K562 (cell line): ENCODE results near the gene YTHDC1. TPM values are rescaled to one million over a fixed set of nuclear protein-coding genes. Genes with fewer than 3 reads are reported as not detected.

Experiments
- CBX3 ChIP-seq, 2 experiments: IDR thresholded peaks; 1 replicate in 1 of 2; 2 replicates in 1 of 2; pipeline ENCODE4 v1.6.1; 2012; ENCODE audit warnings: inconsistent platforms in 2 of 2, low read length in 2 of 2, borderline replicate concordance in 1 of 2, control low read depth in 1 of 2
- CEBPB ChIP-seq: fragments of 450-650 bp; IDR thresholded peaks from 2 replicates; pipeline ENCODE4 v1.6.1; 2016; ENCODE audit warnings: missing genetic modification characterization, missing compliant biosample characterization
- CEBPZ ChIP-seq: fragments of 150-350 bp; IDR thresholded peaks from 2 replicates; pipeline ENCODE4 v1.6.1; 2014; ENCODE audit warnings: low read depth, mild to moderate bottlenecking, low read length, borderline replicate concordance
- CSDE1 ChIP-seq, 2 experiments: fragments of 450-650 bp; IDR thresholded peaks; 2 replicates each; pipeline ENCODE4 v1.6.1; 2016; ENCODE audit warnings: mild to moderate bottlenecking in 1 of 2
- CUX1 ChIP-seq: fragments of 200-800 bp; sonication (Bioruptor generic); IDR thresholded peaks from 2 replicates; pipeline ENCODE4 v1.6.1; 2016; ENCODE audit warnings: missing genetic modification characterization, missing compliant biosample characterization
- GTF2F1 ChIP-seq: IDR thresholded peaks from 2 replicates; pipeline ENCODE4 v1.6.1; 2011; ENCODE audit warnings: low read depth, low read length, improper control_type of control experiment
- HDAC8 ChIP-seq: fragments of 450-650 bp; IDR thresholded peaks from 2 replicates; pipeline ENCODE4 v1.6.1; 2016; ENCODE audit warnings: mild to moderate bottlenecking, missing genetic modification characterization, moderate library complexity, missing compliant biosample characterization
- MED1 ChIP-seq: sonication (generic); formaldehyde crosslinking; IDR thresholded peaks from 2 replicates; pipeline ENCODE4 v1.8.1; 2023; ENCODE audit warnings: missing genetic modification reagents, borderline replicate concordance
- MXD1 ChIP-seq: fragments of 250-450 bp; sonication (Bioruptor Pico); IDR thresholded peaks from 2 replicates; pipeline ENCODE4 v1.8.0; 2021; ENCODE audit warnings: borderline replicate concordance, mild to moderate bottlenecking, moderate library complexity; ENCODE audit not compliant: poor library complexity, severe bottlenecking
- NR2C1 ChIP-seq, 2 experiments: fragments of 450-650 bp; IDR thresholded peaks; 2 replicates each; pipeline ENCODE4 v1.6.1; 2017; ENCODE audit warnings: mild to moderate bottlenecking in 2 of 2, antibody characterized with exemption in 1 of 2, inconsistent platforms in 1 of 2, missing compliant biosample characterization in 1 of 2, missing genetic modification characterization in 1 of 2
- RAD51 ChIP-seq: fragments of 450-650 bp; IDR thresholded peaks from 2 replicates; pipeline ENCODE4 v1.7.1; 2016; ENCODE audit warnings: low read depth, mild to moderate bottlenecking, borderline replicate concordance
- SLC30A9 ChIP-seq: fragments of 250-450 bp; sonication (Bioruptor Pico); IDR thresholded peaks from 2 replicates; pipeline ENCODE4 v1.8.0; 2022; ENCODE audit warnings: mild to moderate bottlenecking, moderate library complexity
- STAT5A ChIP-seq: IDR thresholded peaks from 2 replicates; pipeline ENCODE4 v1.6.1; 2012; ENCODE audit warnings: low read length, inconsistent platforms, borderline replicate concordance
- TAL1 ChIP-seq: fragments of 450-650 bp; IDR thresholded peaks from 2 replicates; pipeline ENCODE4 v1.6.1; 2016; ENCODE audit warnings: mild to moderate bottlenecking
- ZC3H4 ChIP-seq: sonication (generic); formaldehyde crosslinking; IDR thresholded peaks from 2 replicates; pipeline ENCODE4 v1.9.0; 2021; ENCODE audit warnings: missing genetic modification reagents, borderline replicate concordance
- ZNF124 ChIP-seq: sonication (generic); formaldehyde crosslinking; IDR thresholded peaks from 2 replicates; pipeline ENCODE4 v1.8.1; 2022; ENCODE audit warnings: missing genetic modification reagents
- ZNF75A ChIP-seq: fragments of 450-650 bp; formaldehyde crosslinking; IDR thresholded peaks from 2 replicates; pipeline ENCODE4 v1.4.0; 2020; ENCODE audit warnings: mild to moderate bottlenecking
- polyA plus RNA-seq, 8 experiments: library from polyadenylated mRNA; depleted of rRNA in 4 of 8; stranded (reverse) in 5 of 8; unstranded in 3 of 8; fragments of >200 nt; fragmentation: Nextera tagmentation in 2 of 8; fragmentation: Illumina TruSeq in 1 of 8; extraction: Ambion mirVana in 2 of 8; extraction: Trizol in 1 of 8; gene quantifications; 2 replicates each; pipeline versions ENCODE4 v1.2.1 to v1.2.3, GENCODE V29; 2011 to 2014; ENCODE audit warnings: inconsistent platforms in 1 of 8, missing spikeins in 1 of 8
- total RNA-seq, 7 experiments: library from RNA; depleted of rRNA in 6 of 7; stranded (reverse); fragments of >200 nt in 6 of 7; fragmentation: Illumina TruSeq in 2 of 7; extraction: Trizol in 2 of 7; gene quantifications; 2 replicates each; pipeline versions ENCODE4 v1.2.1 to v1.2.3, GENCODE V29; 2011 to 2021; ENCODE audit warnings: low replicate concordance in 1 of 7

The YTHDC1 gene
- total and polyA plus RNA-seq, 9 of the 15 experiments (the other 6 are each of a cell fraction or from before 2014, with no cell fraction given): 9.8 to 65.4 (median 51.7) TPM

- TF ChIP-seq CEBPZ: no peak
- TF ChIP-seq MXD1 (CRISPR knock-in tag): no peak
- TF ChIP-seq STAT5A: no peak
- no peak for TF ChIP-seq CSDE1 (IDR thresholded peaks at IDR 0.05)
- no peak for TF ChIP-seq CBX3 (IDR thresholded peaks at IDR 0.05; ENCODE audit: borderline replicate concordance in 1 of 2, low read length in 2 of 2)
- peak; percentile 98 for TF ChIP-seq CEBPB (tag)
- no peak for TF ChIP-seq SLC30A9 (CRISPR knock-in tag)
- no peak for TF ChIP-seq ZNF75A (CRISPR knock-in tag)
- TF ChIP-seq HDAC8: no peak
- TF ChIP-seq MED1 (CRISPR knock-in tag): no peak
- TF ChIP-seq TAL1: no peak
- no peak for TF ChIP-seq ZC3H4
- no peak for TF ChIP-seq RAD51
- no peak for TF ChIP-seq CUX1 (CRISPR knock-in tag)
- no peak for TF ChIP-seq ZNF124 (CRISPR knock-in tag)
- TF ChIP-seq GTF2F1: no peak
- TF ChIP-seq NR2C1 (IDR thresholded peaks at IDR 0.05): no peak
- TF ChIP-seq NR2C1 (tag; IDR thresholded peaks at IDR 0.05): peak; percentile 31; the same call in 1 of the 2 replicates
Measured at GRCh38 chr4:68361146-68361589, 11.3 kb upstream of the YTHDC1 start (continued).
